Esophagus squamous epithelium (tissue), 4 donors: ENCODE data around the gene SLF2.

Experiments
- POLR2A ChIP-seq, 4 donors: fragments of 450-650 bp; IDR thresholded peaks; one replicate each; pipeline ENCODE4 v1.6.1; 2017; ENCODE audit warnings: antibody characterized with exemption in 4 of 4, mild to moderate bottlenecking in 4 of 4, moderate library complexity in 3 of 4
- TF ChIP-seq, protein P1 (sequence below), 6 experiments: fragments of 450-650 bp in 4 of 6; fragments of 200-600 bp in 2 of 6; sonication (generic) in 2 of 6; IDR thresholded peaks; one replicate each; pipeline ENCODE4 v1.5.1; 2016 to 2019; ENCODE audit warnings: antibody characterized with exemption in 6 of 6, mild to moderate bottlenecking in 4 of 6, moderate library complexity in 4 of 6

DNA sequence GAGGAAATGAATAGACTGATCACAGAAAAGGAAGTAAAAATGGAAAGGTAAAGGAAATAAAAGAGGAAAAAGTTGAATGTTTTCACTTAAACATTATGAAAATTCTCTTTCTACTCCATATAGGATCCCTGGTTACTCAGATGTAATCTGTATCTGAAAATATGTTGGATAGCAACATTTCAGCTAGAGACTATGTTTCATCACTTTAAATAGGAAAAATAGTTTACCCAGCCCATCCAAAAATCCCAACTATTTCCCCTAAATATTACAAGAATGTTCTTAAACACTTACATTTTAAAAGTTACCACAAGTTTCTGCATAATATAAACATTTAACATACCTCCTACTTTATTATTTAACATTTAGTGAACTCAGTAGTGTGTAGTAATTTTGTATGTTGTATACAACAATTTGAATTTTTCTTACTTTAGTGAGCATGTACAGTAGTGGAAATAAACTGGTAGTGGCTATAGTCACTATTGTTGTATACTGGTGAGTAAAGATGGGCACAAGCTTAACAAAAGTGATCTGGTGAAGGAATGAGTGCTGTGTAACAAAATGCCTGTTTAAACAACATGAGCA lies 27.1 kb downstream of the SLF2 start:
- TF ChIP-seq, protein P1, sequence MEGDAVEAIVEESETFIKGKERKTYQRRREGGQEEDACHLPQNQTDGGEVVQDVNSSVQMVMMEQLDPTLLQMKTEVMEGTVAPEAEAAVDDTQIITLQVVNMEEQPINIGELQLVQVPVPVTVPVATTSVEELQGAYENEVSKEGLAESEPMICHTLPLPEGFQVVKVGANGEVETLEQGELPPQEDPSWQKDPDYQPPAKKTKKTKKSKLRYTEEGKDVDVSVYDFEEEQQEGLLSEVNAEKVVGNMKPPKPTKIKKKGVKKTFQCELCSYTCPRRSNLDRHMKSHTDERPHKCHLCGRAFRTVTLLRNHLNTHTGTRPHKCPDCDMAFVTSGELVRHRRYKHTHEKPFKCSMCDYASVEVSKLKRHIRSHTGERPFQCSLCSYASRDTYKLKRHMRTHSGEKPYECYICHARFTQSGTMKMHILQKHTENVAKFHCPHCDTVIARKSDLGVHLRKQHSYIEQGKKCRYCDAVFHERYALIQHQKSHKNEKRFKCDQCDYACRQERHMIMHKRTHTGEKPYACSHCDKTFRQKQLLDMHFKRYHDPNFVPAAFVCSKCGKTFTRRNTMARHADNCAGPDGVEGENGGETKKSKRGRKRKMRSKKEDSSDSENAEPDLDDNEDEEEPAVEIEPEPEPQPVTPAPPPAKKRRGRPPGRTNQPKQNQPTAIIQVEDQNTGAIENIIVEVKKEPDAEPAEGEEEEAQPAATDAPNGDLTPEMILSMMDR (IDR thresholded peaks at IDR 0.05): no peak
- no peak for TF ChIP-seq POLR2A (IDR thresholded peaks at IDR 0.05)
